HepG2 (cell line): ENCODE data around the gene ATN1.

ENCODE experiments used
- POLR2A ChIP-seq, 2 experiments: IDR thresholded peaks; 2 replicates each; pipeline ENCODE4 v1.6.1; 2011; ENCODE audit warnings: low read depth in 2 of 2, low read length in 2 of 2, mild to moderate bottlenecking in 1 of 2, moderate library complexity in 1 of 2; ENCODE audit not compliant: insufficient read depth in 1 of 2
- SMC3 ChIP-seq: IDR thresholded peaks from 2 replicates; pipeline ENCODE4 v1.6.1; 2011; ENCODE audit warnings: low read length, improper control_type of control experiment

GRCh38 chr12:6887460-6887859 lies 40.3 kb upstream of the ATN1 start:
- no peak for TF ChIP-seq SMC3
- TF ChIP-seq POLR2A (IDR thresholded peaks at IDR 0.05; ENCODE audit: insufficient read depth in 1 of 2, low read depth in 2 of 2, low read length in 2 of 2): no peak
